Left ventricle myocardium inferior (tissue), 1 donor: Measurements from ENCODE around the gene STH. TPM values are rescaled to one million over a fixed set of nuclear protein-coding genes. Genes with fewer than 3 reads are reported as not detected.
"Not testable (repeated sequence)": the region's sequence is repeated elsewhere in the genome, so short reads cannot be mapped to it uniquely, and the experiment has no call there.

Experiments used
- DNase-seq: peaks from one replicate; pipeline ENCODE4 v3.0.0-alpha.2; 2020
- H3K27ac ChIP-seq: fragments of 200-600 bp; replicated peaks from 2 replicates; pipeline ENCODE4 v1.8.0; 2021
- H3K27me3 ChIP-seq: fragments of 200-600 bp; 2 replicates; pipeline ENCODE4 v1.8.0; 2021; ENCODE audit warnings: low read depth
- H3K36me3 ChIP-seq: fragments of 200-600 bp; 2 replicates; pipeline ENCODE4 v1.8.0; 2021
- H3K4me1 ChIP-seq: fragments of 200-600 bp; 2 replicates; pipeline ENCODE4 v1.8.0; 2021
- H3K4me3 ChIP-seq: fragments of 200-600 bp; 2 replicates; pipeline ENCODE4 v1.8.0; 2021; ENCODE audit warnings: mild to moderate bottlenecking, moderate library complexity
- H3K9me3 ChIP-seq: fragments of 200-600 bp; replicated peaks from 2 replicates; pipeline ENCODE4 v1.8.0; 2021
- CTCF ChIP-seq: fragments of 200-600 bp; IDR thresholded peaks from 2 replicates; pipeline ENCODE4 v1.8.0; 2021; ENCODE audit warnings: antibody characterized with exemption, mild to moderate bottlenecking, borderline replicate concordance
- intact Hi-C: fragments of 100-400 bp; cut with micrococcal nuclease; formaldehyde crosslinking; loops from one replicate; pipeline ENCODE4 v1.11.0; 2022
- total RNA-seq: library from RNA; stranded (reverse); fragmentation: NEBNext Ultra II Directional; extraction: Animal tissue kit (Norgen Biotek cat#: 25700); gene quantifications from one replicate; pipeline ENCODE4 v1.2.1, GENCODE V29; 2021
- donor health status: DM: no; HTN: yes; CAD: no; lungs with severe emphysema.

Gene STH
- total RNA-seq, 1 donor from 2014 or later = not detected

- H3K9me3 ChIP-seq = no peaks in the 10 kb centered on the region
- no peak overlapping the region for H3K27ac ChIP-seq
- intact Hi-C loops = no loop called here
- peaks cover 31% of the 10 kb centered on the region for H3K27me3 ChIP-seq
- no peak for TF ChIP-seq CTCF
- no peaks in the 10 kb centered on the region for H3K36me3 ChIP-seq
- no peak overlapping the region for H3K4me3 ChIP-seq
- no peak for DNase-seq
- H3K4me1 ChIP-seq = peaks cover 15% of the 10 kb centered on the region
Measured at GRCh38 chr17:45952814-45953320, 46.2 kb upstream of the STH start.

GRCh38 chr17:45953561-45953960 lies 45.5 kb upstream of the STH start:
- TF ChIP-seq CTCF = no peak
- Histone ChIP-seq H3K4me3 (no peak overlapping the region), H3K27ac (no peak overlapping the region), H3K36me3 (no peaks in the 10 kb centered on the region), H3K27me3 (peaks cover 31% of the 10 kb centered on the region), H3K9me3 (no peaks in the 10 kb centered on the region), H3K4me1 (peaks cover 11% of the 10 kb centered on the region)
- no peak for DNase-seq
- intact Hi-C loops = no loop called here

GRCh38 chr17:45954914-45955313 lies 44.1 kb upstream of the STH start:
- DNase-seq = no peak
- H3K4me1 ChIP-seq = no peaks in the 10 kb centered on the region
- peaks cover 24% of the 10 kb centered on the region for H3K27me3 ChIP-seq
- no peaks in the 10 kb centered on the region for H3K9me3 ChIP-seq
- no peak for TF ChIP-seq CTCF
- intact Hi-C loops = no loop called here
- H3K36me3 ChIP-seq = no peaks in the 10 kb centered on the region
- H3K27ac ChIP-seq = no peak overlapping the region
- no peak overlapping the region for H3K4me3 ChIP-seq

- H3K4me1 ChIP-seq = no peaks in the 10 kb centered on the region
- intact Hi-C loops = no loop called here
- H3K9me3 ChIP-seq = no peaks in the 10 kb centered on the region
- no peak overlapping the region for H3K27ac ChIP-seq
- H3K4me3 ChIP-seq = no peak overlapping the region
- no peak for TF ChIP-seq CTCF
- H3K27me3 ChIP-seq = peaks cover 20% of the 10 kb centered on the region
- H3K36me3 ChIP-seq = no peaks in the 10 kb centered on the region
- DNase-seq = no peak
Measured at GRCh38 chr17:45955326-45955725, 43.7 kb upstream of the STH start.

GRCh38 chr17:45956090-45956489 lies 43.0 kb upstream of the STH start:
- H3K36me3 ChIP-seq = no peaks in the 10 kb centered on the region
- no peaks in the 10 kb centered on the region for H3K9me3 ChIP-seq
- H3K27me3 ChIP-seq = peaks cover 14% of the 10 kb centered on the region
- H3K4me3 ChIP-seq = no peak overlapping the region
- no peak for DNase-seq
- no peak for TF ChIP-seq CTCF
- no peak overlapping the region for H3K27ac ChIP-seq
- intact Hi-C loops = no loop called here
- no peaks in the 10 kb centered on the region for H3K4me1 ChIP-seq

GRCh38 chr17:45956746-45957145 lies 42.3 kb upstream of the STH start:
- H3K36me3 ChIP-seq, intact Hi-C loops, H3K9me3 ChIP-seq, H3K27me3 ChIP-seq, H3K4me3 ChIP-seq, H3K27ac ChIP-seq, DNase-seq, H3K4me1 ChIP-seq: not testable (repeated sequence)
